ENCODE measurements around the gene PPP1R26. TPM values are rescaled to one million over a fixed set of nuclear protein-coding genes. Genes with fewer than 3 reads are reported as not detected.
"Not testable (repeated sequence)": the region's sequence is repeated elsewhere in the genome, so short reads cannot be mapped to it uniquely, and the experiment has no call there.

Gene PPP1R26
- total and polyA plus RNA-seq, 2 of the 8 experiments (the other 6 are each of a cell fraction or from before 2014, with no cell fraction given) = 9.8 to 32.7 TPM

- H3K36me3 ChIP-seq (ENCODE audit: control insufficient read depth in 2 of 4, insufficient read depth in 4 of 4, low read length in 3 of 4); H2BK15ac ChIP-seq (ENCODE audit: low read length); H4K20me1 ChIP-seq (replicated peaks in 1 of 2; ENCODE audit: control insufficient read depth in 1 of 2, insufficient read depth in 2 of 2, low read length in 2 of 2); H2BK120ac ChIP-seq (replicated peaks; ENCODE audit: low read depth, low read length); H3K9ac ChIP-seq (replicated peaks in 1 of 4; ENCODE audit: extremely low read depth in 1 of 4, low read depth in 3 of 4, low read length in 3 of 4); H2AFZ ChIP-seq (ENCODE audit: low read length); H3K4ac ChIP-seq (replicated peaks; ENCODE audit: insufficient read length, low read depth, low read length); H3K18ac ChIP-seq (ENCODE audit: extremely low read depth, low read length); H3K79me1 ChIP-seq (ENCODE audit: low read depth, low read length); H3K56ac ChIP-seq (replicated peaks; ENCODE audit: insufficient read length, low read depth, low read length); H2BK5ac ChIP-seq (ENCODE audit: low read depth, low read length); H4K8ac ChIP-seq (ENCODE audit: extremely low read depth, insufficient read depth, low read length); H3K27ac ChIP-seq (ENCODE audit: low read depth, low read length); POLR2A ChIA-PET (ENCODE audit: partially characterized antibody); H4K91ac ChIP-seq (replicated peaks; ENCODE audit: insufficient read length, low read length); H3K79me2 ChIP-seq (ENCODE audit: control insufficient read depth in 1 of 2, insufficient read depth in 2 of 2, low read length in 2 of 2); H3K9me3 ChIP-seq (ENCODE audit: insufficient read depth in 2 of 2, low read depth in 1 of 2, low read length in 1 of 2); H2BK12ac ChIP-seq (ENCODE audit: low read depth, low read length); H3K23me2 ChIP-seq (ENCODE audit: low read depth, low read length); H3K27me3 ChIP-seq (replicated peaks in 1 of 4; ENCODE audit: control insufficient read depth in 3 of 4, extremely low read depth in 1 of 4, insufficient read depth in 3 of 4, low read length in 3 of 4); DNase-seq (ENCODE audit: low read depth in 1 of 2, low spot score in 2 of 2); FAIRE-seq; H2BK20ac ChIP-seq (ENCODE audit: low read length); H4K5ac ChIP-seq (ENCODE audit: insufficient read length, low read depth, low read length); H2AK5ac ChIP-seq (ENCODE audit: low read depth, low read length); H3K4me2 ChIP-seq (ENCODE audit: insufficient read depth in 1 of 2, low read depth in 2 of 2, low read length in 2 of 2); H3K23ac ChIP-seq (ENCODE audit: insufficient read length); H3K4me1 ChIP-seq (replicated peaks in 1 of 4; ENCODE audit: control insufficient read depth in 3 of 4, insufficient read depth in 4 of 4, low read length in 3 of 4); H3K14ac ChIP-seq (ENCODE audit: insufficient read length); H3K4me3 ChIP-seq (ENCODE audit: extremely low read depth in 1 of 4, insufficient read depth in 2 of 4, low read depth in 3 of 4, low read length in 4 of 4): not testable (repeated sequence)
- 79% methylated on average over 5 of the region's 11 CpGs; no CpG with 5 or more reads in 1 of the 2 experiments for WGBS, 2 experiments (ENCODE audit: extremely low coverage in 1 of 2, insufficient coverage in 1 of 2, insufficient read length in 1 of 2, insufficient replicate concordance in 2 of 2, low coverage in 1 of 2, low lambda C conversion rate in 2 of 2, missing lambda C conversion rate in 1 of 2)
- CTCF ChIA-PET (ENCODE audit: partially characterized antibody) = interaction anchor here (0.6 to 3.4 kb wide), 3 partner anchors 26 to 178 kb away, joined by 3 to 12 read pairs (median 7); no protein-coding TSS in a partner anchor
These were observed 41.9 kb upstream of the PPP1R26 start for GRCh38 chr9:135437696-135438095.
